SH-SY5Y (cell line): ENCODE measurements around the gene JMJD4.

ENCODE experiments used
- GATA2 ChIP-seq: IDR thresholded peaks from 2 replicates; pipeline ENCODE4 v1.6.1; 2011; ENCODE audit warnings: mild to moderate bottlenecking, low read depth, low read length
- GATA3 ChIP-seq: IDR thresholded peaks from 2 replicates; pipeline ENCODE4 v1.6.1; 2011; ENCODE audit warnings: low read depth, mild to moderate bottlenecking, low read length, moderate library complexity

The JMJD4 gene

DNA sequence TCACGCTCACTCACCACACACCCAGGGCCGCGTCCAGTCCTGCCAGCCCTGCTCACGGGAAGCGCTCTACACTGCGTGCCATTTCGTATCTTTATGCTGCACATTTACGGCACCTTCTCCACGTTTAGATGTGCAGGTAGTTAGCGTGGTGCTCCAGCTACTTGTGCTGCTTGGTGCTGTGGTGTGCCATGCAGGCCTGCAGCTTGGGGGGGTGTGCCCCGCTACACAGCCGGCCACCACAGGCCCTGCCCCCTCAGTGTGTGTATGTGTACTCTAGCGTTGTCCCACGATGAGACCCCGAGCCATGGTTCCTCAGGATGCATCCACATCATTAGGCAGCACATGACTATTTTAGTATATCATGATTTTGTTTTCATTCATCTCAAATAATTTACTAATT is 38.5 kb upstream of the JMJD4 start:
- TF ChIP-seq GATA3 (no peak), GATA2 (no peak)

DNA sequence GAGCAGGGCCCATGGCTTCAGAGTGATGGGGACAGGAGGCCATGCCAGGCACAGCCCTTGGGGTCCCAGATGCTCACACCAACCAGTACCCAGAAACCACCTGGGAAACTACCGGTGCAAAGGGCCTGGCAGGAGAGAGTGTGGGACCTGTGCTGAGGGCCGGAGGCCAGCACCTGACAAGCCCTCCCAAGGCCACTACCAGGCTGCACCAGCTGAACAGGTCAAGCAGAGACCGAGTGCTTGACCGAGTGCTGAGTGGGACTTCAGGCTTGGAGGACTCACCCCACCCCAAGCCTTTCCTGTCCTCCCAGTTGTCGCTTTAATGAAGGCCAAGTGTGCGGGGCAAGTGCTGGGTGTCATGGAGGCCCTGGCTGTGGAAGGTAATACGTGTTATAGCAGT is 36.7 kb upstream of the JMJD4 start:
- TF ChIP-seq GATA2: no peak
- no peak for TF ChIP-seq GATA3

DNA sequence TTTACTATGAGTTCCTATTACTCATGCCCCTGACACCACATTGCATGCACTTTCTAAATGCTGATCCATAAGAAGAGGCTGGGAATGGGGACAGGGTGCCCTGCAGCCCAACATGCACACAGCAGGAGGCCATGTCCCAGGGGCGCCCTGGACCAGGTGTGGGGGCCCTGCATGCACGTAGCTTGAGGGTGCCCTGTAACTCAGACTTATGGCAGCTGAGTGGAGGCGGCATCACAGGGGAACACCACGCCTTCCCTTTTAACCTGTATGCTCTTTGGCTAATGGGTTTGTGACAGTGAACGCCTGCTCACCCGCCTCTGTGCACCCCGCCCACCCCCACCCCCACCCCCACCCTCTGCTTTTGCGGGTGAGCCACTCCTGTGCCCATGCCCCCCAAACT is 36.2 kb upstream of the JMJD4 start:
- no peak for TF ChIP-seq GATA3
- no peak for TF ChIP-seq GATA2

DNA sequence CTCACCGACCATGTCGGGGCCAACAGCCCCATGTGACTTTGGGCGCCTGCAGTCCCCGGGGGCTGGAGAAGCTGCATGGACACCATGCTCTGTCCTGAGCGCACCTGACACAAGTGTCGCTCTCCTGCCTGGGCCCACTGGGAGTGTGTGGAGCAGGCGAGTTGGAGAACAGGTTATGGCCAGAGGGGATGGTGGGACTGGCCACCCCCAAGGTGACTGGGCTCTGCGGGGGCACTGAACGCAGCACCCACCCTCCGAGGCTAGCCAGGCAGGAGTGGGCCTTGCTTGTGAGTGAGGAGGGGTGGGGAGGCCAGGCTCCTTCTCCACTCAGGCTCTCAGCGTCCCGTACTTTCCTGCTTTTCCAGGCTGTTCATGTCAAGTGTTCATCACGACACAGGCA is 35.7 kb upstream of the JMJD4 start:
- no peak for TF ChIP-seq GATA3
- no peak for TF ChIP-seq GATA2

DNA sequence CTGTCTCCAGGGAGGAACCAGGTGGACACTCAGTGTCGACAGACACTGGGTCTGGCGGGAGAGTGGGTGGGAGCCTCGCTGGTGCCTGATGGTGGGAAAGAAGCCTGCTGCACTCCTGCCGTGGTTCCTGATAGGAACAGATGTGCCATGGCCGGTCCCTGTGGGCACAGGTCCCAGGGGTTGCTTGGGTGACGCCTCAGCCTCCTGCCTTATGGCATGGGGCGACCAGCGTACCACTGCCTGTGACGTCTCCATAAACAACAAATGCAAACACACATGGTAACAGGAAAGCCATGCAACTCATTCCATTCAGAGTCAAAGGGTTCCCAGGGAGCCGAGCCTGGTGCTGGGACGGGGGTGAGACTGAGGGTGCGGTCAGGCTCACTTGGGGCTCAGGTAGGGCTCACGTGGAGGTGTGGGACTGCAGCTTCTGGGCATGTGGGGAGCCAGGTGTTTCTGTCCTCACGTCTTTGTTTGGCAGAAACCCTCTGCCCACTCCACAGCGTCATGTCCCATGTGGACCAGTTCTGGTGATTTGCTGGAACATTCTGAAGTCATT is 34.9 kb upstream of the JMJD4 start:
- TF ChIP-seq GATA3 (no peak), GATA2 (no peak)

DNA sequence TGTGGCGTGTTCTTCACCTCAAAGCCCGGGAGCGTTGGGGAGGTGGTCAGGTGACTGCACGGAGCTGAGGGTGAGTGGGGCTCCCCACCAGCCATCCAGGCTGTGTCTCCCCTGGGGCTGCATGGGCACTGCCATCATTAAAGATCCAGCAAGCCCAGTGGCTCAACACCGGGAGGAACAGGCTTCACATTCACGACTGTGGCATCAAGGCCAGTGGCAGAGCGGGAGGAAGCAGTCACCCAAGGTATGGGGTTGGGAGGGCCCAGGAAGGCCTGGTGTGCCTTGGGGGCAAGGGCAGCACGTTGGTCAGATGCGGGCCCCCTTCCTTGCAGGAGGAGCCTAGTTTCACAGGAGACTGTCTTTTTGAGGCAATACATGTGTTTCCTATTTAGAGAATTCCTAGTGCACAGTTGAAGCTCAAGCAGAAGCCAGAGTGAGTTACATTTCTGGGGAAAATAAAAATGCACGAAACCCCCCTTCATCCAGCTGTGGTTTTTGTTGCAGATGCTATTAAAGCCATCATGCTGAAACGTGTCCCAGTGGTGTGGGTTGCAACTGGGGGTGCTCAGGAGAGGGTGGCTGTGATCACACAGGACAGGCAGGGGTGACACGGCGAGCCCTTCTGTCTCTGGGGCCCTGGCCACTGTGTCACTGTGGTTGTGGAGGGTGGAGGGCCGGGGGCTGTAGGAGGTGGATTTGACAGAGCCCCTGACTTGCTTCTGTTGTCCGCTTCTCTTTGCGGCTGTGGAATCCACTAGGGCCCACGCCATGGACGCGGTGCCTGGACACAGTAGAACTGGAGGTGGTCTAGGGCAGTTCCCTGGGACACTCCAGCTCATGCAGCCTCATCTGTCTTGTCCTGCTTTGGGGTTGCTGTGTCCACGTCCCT is 34.2 kb upstream of the JMJD4 start:
- TF ChIP-seq GATA3: no peak
- no peak for TF ChIP-seq GATA2

DNA sequence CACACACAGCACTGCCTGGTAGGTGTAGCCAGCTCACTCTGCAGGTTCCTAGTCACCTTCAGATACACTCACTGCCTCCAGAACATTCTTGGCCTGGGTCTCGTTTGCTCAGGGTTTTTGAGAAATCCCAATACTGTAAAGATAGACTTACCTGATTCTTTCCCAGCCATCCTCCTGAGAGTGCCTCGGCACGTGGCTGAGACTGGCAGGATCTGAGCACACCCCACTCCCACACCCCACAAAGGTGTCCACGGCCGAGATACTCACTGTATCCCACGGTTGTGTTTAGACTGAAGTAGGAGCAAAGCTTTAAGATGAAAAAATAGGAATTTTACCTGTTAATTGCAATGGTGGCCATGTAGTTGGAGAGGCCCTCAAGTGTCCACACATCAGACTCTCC is 33.5 kb upstream of the JMJD4 start:
- TF ChIP-seq GATA3: no peak
- TF ChIP-seq GATA2: no peak

DNA sequence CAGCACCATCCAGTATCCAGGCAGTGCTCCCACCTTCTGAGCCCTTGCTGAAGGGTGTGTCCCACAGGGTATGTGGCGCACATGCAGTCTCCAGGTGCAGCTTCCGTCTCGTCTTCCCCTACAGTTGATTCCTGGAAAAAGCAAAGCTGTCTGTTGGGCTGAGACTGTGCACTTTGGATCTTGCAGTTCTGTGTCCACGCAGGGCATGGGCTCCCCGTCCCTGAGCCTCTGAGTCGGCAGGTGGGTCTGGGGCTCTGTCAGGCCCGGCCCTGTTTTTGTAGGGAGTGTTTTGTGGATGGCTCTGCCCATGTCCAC is 33.0 kb upstream of the JMJD4 start:
- TF ChIP-seq GATA3 (no peak), GATA2 (no peak)

DNA sequence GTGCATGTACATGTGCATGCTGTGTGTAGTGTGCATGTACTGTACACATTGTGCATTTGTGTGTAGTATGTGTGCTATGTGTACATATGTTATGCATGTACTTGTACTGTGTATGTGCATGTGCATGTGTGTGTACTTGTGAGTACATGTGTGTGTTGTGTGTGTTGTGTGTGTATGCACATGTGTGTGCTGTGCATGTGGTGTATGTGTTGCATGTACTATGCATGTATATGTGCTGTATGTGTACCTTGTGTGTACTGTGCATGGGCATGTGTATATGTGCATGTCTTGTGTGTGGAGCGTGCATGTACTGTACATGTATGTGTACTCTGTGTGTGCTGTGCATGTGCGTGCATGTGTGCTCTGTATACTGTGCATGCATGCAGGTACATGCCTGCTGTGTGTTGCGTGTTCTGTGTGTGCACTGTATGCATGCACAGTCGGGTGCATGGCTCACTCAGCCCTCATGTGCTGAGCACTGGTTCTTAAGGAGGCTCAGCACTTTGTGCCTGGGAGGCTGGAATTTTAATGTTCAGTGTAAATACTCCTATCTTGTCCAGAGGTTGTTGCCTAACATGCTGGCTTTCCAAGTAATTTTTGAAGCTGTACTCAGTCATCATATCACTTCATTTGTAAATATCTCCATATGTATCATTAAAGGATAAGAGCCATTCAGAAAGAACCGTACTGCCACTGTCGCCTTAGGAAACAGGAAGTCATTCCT is 32.5 kb upstream of the JMJD4 start:
- TF ChIP-seq GATA2: no peak
- TF ChIP-seq GATA3: no peak

DNA sequence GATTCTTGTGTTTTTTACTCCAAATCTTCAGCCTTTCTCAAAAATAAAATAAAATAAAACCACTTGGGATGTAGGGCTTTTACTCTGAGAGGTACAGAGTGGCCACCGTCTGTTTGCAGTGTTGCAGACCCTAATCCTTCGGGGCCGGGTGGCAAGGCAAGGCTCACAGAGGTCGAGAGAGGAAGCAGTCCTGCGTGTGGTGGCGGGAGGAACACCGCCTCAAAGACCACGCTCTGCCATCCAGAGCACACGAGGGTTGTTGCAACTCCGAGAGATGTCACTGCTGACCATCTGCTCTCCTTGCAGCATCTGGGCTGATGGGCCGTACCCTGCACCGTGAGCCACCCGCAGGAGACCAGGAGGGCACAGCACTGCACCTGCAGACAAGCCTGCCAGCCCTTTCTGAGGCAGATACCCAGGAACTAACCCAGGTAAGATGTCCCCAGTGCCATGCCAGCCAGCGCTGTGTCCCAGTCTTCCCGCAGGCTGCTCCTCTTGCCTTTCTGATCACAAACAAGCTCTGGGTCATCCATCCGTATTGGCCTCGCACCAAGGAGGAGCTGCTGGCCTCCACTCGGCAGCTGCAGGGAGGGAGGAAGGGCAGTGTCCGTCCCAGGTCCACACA is 31.7 kb upstream of the JMJD4 start:
- TF ChIP-seq GATA2: no peak
- TF ChIP-seq GATA3: no peak

DNA sequence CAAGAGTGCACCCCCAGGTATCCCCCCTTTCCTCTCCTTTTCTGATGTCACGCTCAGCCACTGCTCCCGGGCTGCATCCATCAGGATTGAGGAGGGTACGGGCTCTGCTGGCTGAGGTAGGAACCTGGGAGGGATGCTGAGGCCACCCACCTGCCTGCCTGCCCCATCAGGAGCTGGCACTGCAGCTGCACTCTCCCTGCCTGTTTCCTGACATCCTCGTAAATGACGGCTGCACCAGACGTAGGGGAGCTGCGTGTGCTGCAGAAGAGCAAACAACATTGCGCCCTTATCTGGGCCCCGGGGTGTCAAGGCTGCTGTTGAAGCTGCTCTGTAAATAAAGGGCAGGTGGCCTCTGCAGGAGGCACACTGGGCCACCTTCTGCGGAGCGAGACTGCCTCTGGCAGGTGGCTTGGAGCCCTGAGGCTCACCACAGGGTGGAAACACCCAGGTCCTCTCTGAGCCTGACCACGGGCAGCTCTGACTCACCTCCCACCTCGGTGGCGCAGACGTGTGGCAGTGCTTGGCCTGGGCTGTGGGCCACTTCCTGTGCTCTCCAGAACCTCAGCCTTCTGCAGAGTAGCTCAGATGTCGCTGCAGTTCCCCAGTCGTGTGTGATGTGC is 31.0 kb upstream of the JMJD4 start:
- TF ChIP-seq GATA2 (no peak), GATA3 (no peak)

DNA sequence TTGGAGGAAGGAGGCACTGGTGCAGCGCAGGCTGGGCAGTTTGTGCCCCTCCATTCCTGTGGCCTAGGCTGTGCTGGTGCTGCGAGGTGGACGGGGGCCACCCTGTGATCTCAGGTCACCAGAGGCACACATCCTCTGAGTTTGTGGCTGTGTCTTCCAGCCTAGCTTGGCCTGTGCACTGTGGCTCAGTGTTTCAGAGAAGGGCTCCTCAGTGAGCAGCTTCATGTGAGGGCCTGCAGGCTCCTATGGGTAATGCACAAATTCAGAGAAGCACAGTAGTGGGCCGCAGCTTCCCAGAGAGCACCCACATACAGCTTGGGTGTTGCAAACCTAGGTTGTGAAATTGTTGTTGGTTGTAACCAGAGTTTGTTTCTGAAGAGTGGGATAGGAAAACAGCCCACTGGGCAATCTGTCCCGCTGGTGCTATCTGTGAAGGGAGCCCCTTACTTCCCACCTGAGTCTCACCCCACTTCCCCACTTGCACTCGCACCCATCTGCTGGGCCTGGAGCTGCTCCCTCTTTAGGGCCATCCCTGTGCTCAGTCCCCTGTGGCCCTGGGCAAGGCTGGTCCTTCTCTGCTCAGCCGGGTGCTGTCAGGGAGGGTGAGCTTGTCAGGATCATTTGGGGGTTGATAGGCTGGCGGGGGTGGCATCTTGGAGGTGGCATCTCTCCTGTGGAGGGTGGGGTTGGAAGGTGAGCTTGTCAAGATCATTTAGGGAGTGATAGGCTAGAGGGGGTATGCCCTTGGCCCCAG is 30.3 kb upstream of the JMJD4 start:
- no peak for TF ChIP-seq GATA2
- no peak for TF ChIP-seq GATA3

DNA sequence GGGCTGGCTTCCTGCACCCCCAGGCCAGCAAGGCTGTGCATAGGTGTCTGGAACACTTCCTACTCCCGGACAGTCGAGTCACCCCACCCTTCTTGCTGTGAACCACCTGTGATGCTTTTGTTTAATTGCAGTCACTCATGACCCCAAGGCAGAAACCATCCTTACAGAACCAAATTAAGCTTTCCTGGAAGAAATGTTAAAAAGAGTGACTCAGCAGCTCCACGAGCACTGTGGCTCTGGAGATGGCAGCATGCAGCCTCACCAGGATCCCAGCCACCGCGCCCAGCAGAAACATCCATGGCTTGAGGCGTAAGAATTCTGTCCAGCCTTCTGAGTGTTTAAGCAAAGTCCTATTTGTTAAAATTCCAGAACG is 28.9 kb upstream of the JMJD4 start:
- TF ChIP-seq GATA3: no peak
- TF ChIP-seq GATA2: no peak

DNA sequence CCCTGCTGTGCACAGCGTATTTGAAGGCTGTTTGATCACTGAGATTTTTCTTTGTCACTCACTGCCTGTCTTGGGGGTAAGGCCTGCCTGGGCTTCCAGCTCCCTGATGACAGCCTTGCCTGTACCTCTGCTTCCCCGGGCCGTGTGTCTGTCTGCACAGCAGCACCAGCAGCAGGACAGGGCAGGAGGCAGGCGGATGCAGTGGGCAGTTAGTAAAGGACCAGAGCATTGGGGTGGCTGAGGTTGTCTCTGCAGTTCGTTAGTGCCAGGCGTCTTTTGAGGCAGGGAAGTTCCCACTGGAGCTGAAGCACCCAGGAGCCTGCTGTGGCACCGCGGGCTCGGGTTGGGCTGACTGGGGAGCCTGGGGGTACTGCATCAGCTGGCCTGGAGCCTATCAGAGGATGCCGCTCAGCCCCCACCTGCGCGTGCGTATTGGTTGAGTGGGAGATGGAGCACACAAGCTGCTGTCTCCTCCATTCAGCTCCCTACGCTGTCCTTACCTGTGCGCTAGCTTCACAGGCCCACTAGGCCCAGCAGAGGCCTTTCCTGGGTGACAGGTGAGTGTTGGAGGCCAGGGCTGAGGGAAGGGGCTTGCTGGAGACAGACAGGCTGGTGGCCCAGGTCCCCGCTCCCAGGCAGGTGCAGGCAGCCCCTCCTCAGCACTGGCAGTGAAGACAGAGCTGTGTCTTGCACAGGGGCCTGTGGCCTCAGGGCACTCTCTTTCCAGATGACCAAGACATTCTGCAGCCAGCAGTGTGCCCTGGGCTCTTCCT is 28.3 kb upstream of the JMJD4 start:
- TF ChIP-seq GATA2 (no peak), GATA3 (no peak)
